GDM1 (cell line): ENCODE measurements around the gene NEK1.
A peak's percentile ranks its signal among the peaks of the same experiment; 100 is the strongest.
"Not testable (repeated sequence)": the region's sequence is repeated elsewhere in the genome, so short reads cannot be mapped to it uniquely, and the experiment has no call there.

Experiments used
- DNase-seq: peaks from one replicate; lab custom pipeline; 2025; lab: John Stamatoyannopoulos, UW

The NEK1 gene

GRCh38 chr4:169627307-169627706 is 14.9 kb upstream of the NEK1 start:
- no peak for DNase-seq

- no peak for DNase-seq
Observed at GRCh38 chr4:169626331-169627282, 14.2 kb upstream of the NEK1 start.

- DNase-seq: no peak
Observed at GRCh38 chr4:169625886-169626285, 13.5 kb upstream of the NEK1 start.

- DNase-seq: not testable (repeated sequence)
Observed at GRCh38 chr4:169624012-169624411, 11.6 kb upstream of the NEK1 start.

GRCh38 chr4:169622566-169622965 is 10.2 kb upstream of the NEK1 start:
- DNase-seq: no peak

- no peak for DNase-seq
Observed at GRCh38 chr4:169621731-169622492, 9.5 kb upstream of the NEK1 start.

GRCh38 chr4:169620880-169621248 is 8.5 kb upstream of the NEK1 start:
- no peak for DNase-seq

- DNase-seq: peak; percentile 96
Observed at GRCh38 chr4:169619958-169620879, 7.8 kb upstream of the NEK1 start, which contains the start of gene CLCN3. CLCN3 (plus strand) TSS chr4:169620578; CDS start chr4:169635929, 15,351 bp downstream.

- peak; percentile 8 for DNase-seq
Observed at GRCh38 chr4:169619518-169619957, 7.2 kb upstream of the NEK1 start.

- DNase-seq: no peak
Observed at GRCh38 chr4:169618986-169619385, 6.6 kb upstream of the NEK1 start.

GRCh38 chr4:169618286-169618685 is 5.9 kb upstream of the NEK1 start:
- no peak for DNase-seq

- DNase-seq: no peak
Observed at GRCh38 chr4:169617306-169617705, 4.9 kb upstream of the NEK1 start.

- DNase-seq: no peak
Observed at GRCh38 chr4:169616846-169617245, 4.5 kb upstream of the NEK1 start.

- no peak for DNase-seq
Observed at GRCh38 chr4:169615467-169616106, 3.2 kb upstream of the NEK1 start.

- DNase-seq: peak; percentile 53
Observed at GRCh38 chr4:169612871-169613859, 782 bp upstream of the NEK1 start.

GRCh38 chr4:169611157-169611556 is 1.2 kb downstream of the NEK1 start:
- no peak for DNase-seq

- no peak for DNase-seq
Observed at GRCh38 chr4:169604903-169605331, 7.5 kb downstream of the NEK1 start.

GRCh38 chr4:169604131-169604900 is 8.1 kb downstream of the NEK1 start:
- DNase-seq: no peak

GRCh38 chr4:169603312-169603711 is 9.1 kb downstream of the NEK1 start:
- no peak for DNase-seq
